CD14-positive monocyte (primary cell): Measurements from ENCODE around the gene KDM4F. TPM values are rescaled to one million over a fixed set of nuclear protein-coding genes. Genes with fewer than 3 reads are reported as not detected.
A peak's percentile ranks its signal among the peaks of the same experiment; 100 is the strongest.

Source experiments
- DNase-seq, 3 donors: peaks; one replicate each; pipeline ENCODE4 v3.0.0-alpha.2; 2011 to 2022
- H2AFZ ChIP-seq: 2 replicates; pipeline ENCODE4 v1.6.0; 2012; ENCODE audit warnings: mild to moderate bottlenecking, low read depth, low read length, inconsistent platforms; ENCODE audit not compliant: insufficient read depth, poor library complexity, severe bottlenecking
- H3K27ac ChIP-seq, 2 donors: 1 replicate in 1 of 2; 2 replicates in 1 of 2; pipeline ENCODE4 v1.5.1; 2012 to 2013; ENCODE audit warnings: low read length in 2 of 2, control low read depth in 1 of 2, inconsistent platforms in 1 of 2, low read depth in 1 of 2, mild to moderate bottlenecking in 1 of 2
- H3K27me3 ChIP-seq, 2 donors: one replicate each; pipeline versions ENCODE4 v1.6.0 to v1.6.1; 2011 to 2013; ENCODE audit warnings: low read length in 2 of 2; ENCODE audit not compliant: control insufficient read depth in 2 of 2, insufficient read depth in 2 of 2
- H3K36me3 ChIP-seq, 2 donors: replicated peaks in 1 of 2; 1 replicate in 1 of 2; 2 replicates in 1 of 2; pipeline versions ENCODE4 v1.5.1 to v1.6.1; 2012 to 2013; ENCODE audit warnings: low read length in 2 of 2, control low read depth in 1 of 2, inconsistent platforms in 1 of 2, mild to moderate bottlenecking in 1 of 2; ENCODE audit not compliant: insufficient read depth in 2 of 2, control insufficient read depth in 1 of 2
- H3K4me1 ChIP-seq, 2 donors: 1 replicate in 1 of 2; 2 replicates in 1 of 2; pipeline versions ENCODE4 v1.5.1 to v1.6.1; 2012 to 2013; ENCODE audit warnings: low read length in 2 of 2, control low read depth in 1 of 2, inconsistent platforms in 1 of 2, mild to moderate bottlenecking in 1 of 2, moderate library complexity in 1 of 2; ENCODE audit not compliant: insufficient read depth in 2 of 2, control insufficient read depth in 1 of 2
- H3K4me2 ChIP-seq: replicated peaks from 2 replicates; pipeline ENCODE3; 2012; ENCODE audit warnings: low read length, moderate library complexity, mild to moderate bottlenecking; ENCODE audit not compliant: poor library complexity, severe bottlenecking; ENCODE audit errors: extremely low read depth
- H3K4me3 ChIP-seq, 3 experiments: fragments of 200-600 bp in 1 of 3; sonication (generic) in 1 of 3; replicated peaks in 1 of 3; 1 replicate in 2 of 3; 2 replicates in 1 of 3; pipeline ENCODE4 v1.5.1; 2011 to 2013; ENCODE audit warnings: low read length in 3 of 3, mild to moderate bottlenecking in 3 of 3, control low read depth in 2 of 3, low read depth in 2 of 3, inconsistent platforms in 1 of 3, moderate library complexity in 1 of 3
- H3K79me2 ChIP-seq: 2 replicates; pipeline ENCODE4 v1.6.0; 2012; ENCODE audit warnings: mild to moderate bottlenecking, control low read depth, inconsistent platforms, low read length, moderate library complexity; ENCODE audit not compliant: insufficient read depth
- H3K9ac ChIP-seq: 2 replicates; pipeline ENCODE4 v1.6.0; 2017; ENCODE audit warnings: low read length, mild to moderate bottlenecking; ENCODE audit not compliant: insufficient read depth, poor library complexity, severe bottlenecking
- H3K9me3 ChIP-seq, 2 donors: replicated peaks in 1 of 2; 1 replicate in 1 of 2; 2 replicates in 1 of 2; pipeline versions ENCODE4 v1.5.1 to v1.6.1; 2012 to 2013; ENCODE audit warnings: low read length in 2 of 2, control low read depth in 1 of 2; ENCODE audit not compliant: control insufficient read depth in 1 of 2, insufficient read depth in 1 of 2
- H4K20me1 ChIP-seq: 2 replicates; pipeline ENCODE4 v1.6.0; 2012; ENCODE audit warnings: mild to moderate bottlenecking, low read length, control low read depth, moderate library complexity; ENCODE audit not compliant: insufficient read depth
- H3K27ac Mint-ChIP-seq, 7 donors: one replicate each; pipeline ENCODE4 v1.8.0; 2020; ENCODE audit warnings: mild to moderate bottlenecking in 7 of 7, mixed read lengths in 7 of 7, moderate library complexity in 6 of 7, inconsistent platforms in 2 of 7
- H3K27me3 Mint-ChIP-seq, 3 donors: one replicate each; pipeline ENCODE4 v1.8.0; 2021 to 2022; ENCODE audit warnings: low read depth in 3 of 3, mild to moderate bottlenecking in 3 of 3, mixed read lengths in 3 of 3, moderate library complexity in 3 of 3, inconsistent platforms in 1 of 3
- H3K36me3 Mint-ChIP-seq, 2 donors: one replicate each; pipeline ENCODE4 v1.8.0; 2020; ENCODE audit warnings: mixed read lengths in 2 of 2, inconsistent platforms in 1 of 2, mild to moderate bottlenecking in 1 of 2
- H3K4me1 Mint-ChIP-seq: one replicate; pipeline ENCODE4 v1.8.0; 2020; ENCODE audit warnings: mild to moderate bottlenecking, mixed read lengths
- H3K4me3 Mint-ChIP-seq, 2 donors: one replicate each; pipeline ENCODE4 v1.8.0; 2020; ENCODE audit warnings: mild to moderate bottlenecking in 2 of 2, mixed read lengths in 2 of 2, moderate library complexity in 1 of 2
- H3K9me3 Mint-ChIP-seq, 7 donors: one replicate each; pipeline ENCODE4 v1.8.0; 2020 to 2022; ENCODE audit warnings: mixed read lengths in 7 of 7, mild to moderate bottlenecking in 6 of 7, moderate library complexity in 6 of 7, inconsistent platforms in 2 of 7
- CTCF ChIP-seq: fragments of 200-600 bp; IDR thresholded peaks from one replicate; pipeline ENCODE4 v1.8.0; 2022; ENCODE audit warnings: antibody characterized with exemption, mild to moderate bottlenecking
- WGBS: methylation state at CpG from one replicate; pipeline ENCODE4 v1.1.5; 2013; ENCODE audit warnings: missing lambda C conversion rate; ENCODE audit not compliant: insufficient coverage; 5-methylcytosine and 5-hydroxymethylcytosine counted together
- intact Hi-C, 2 donors: fragments of 100-400 bp; cut with micrococcal nuclease; formaldehyde crosslinking; loops; one replicate each; pipeline versions ENCODE4 v1.15.0 to v1.15.1; 2023
- polyA plus RNA-seq, 3 donors: library from polyadenylated mRNA; depleted of rRNA in 1 of 3; unstranded in 2 of 3; stranded (reverse) in 1 of 3; fragments of 300-500 nt in 2 of 3; fragments of >200 nt in 1 of 3; fragmentation: Illumina TruSeq in 2 of 3; gene quantifications; 1 replicate in 2 of 3; 2 replicates in 1 of 3; pipeline ENCODE4 v1.2.3, GENCODE V29; 2012 to 2021

KDM4F gene
- polyA plus RNA-seq, 3 donors: not detected

- intact Hi-C loops: loop anchor here (2.0 to 5.0 kb wide), 4 partner anchors 82 to 694 kb away; no protein-coding TSS in a partner anchor
These were observed 19.3 kb downstream of the KDM4F start for GRCh38 chr11:95068549-95068948.

GRCh38 chr11:95070471-95070870 lies 21.2 kb downstream of the KDM4F start:
- Mint-ChIP-seq H3K9me3 (no peaks in the 10 kb centered on the region), H3K4me3 (no peak overlapping the region), H3K27ac (no peak overlapping the region), H3K36me3 (peaks cover 4 to 5% of the 10 kb centered on the region in 2 donors), H3K27me3 (peaks cover 0 to 2% (median 2%) of the 10 kb centered on the region in 3 donors), H3K4me1 (peaks cover 27% of the 10 kb centered on the region)
- no peaks in the 10 kb centered on the region for H4K20me1 ChIP-seq
- H3K9me3 ChIP-seq: no peaks in the 10 kb centered on the region
- no peak overlapping the region for H2AFZ ChIP-seq
- H3K4me3 ChIP-seq: no peak overlapping the region
- peaks cover 24 to 30% of the 10 kb centered on the region in 2 donors for H3K4me1 ChIP-seq
- H3K36me3 ChIP-seq: no peaks in the 10 kb centered on the region
- H3K27me3 ChIP-seq: no peaks in the 10 kb centered on the region
- H3K79me2 ChIP-seq: peaks cover 19% of the 10 kb centered on the region
- no peak for TF ChIP-seq CTCF
- no peak overlapping the region for H3K27ac ChIP-seq
- no peak overlapping the region for H3K9ac ChIP-seq
- no peak overlapping the region for H3K4me2 ChIP-seq
- intact Hi-C loops: loop anchor here in 1 of 2 donors (10.0 kb wide), 1 partner anchor 634 kb away; no protein-coding TSS in a partner anchor
- no peak for DNase-seq
- 100% methylated on average over 1 of the region's 1 CpG for WGBS

More at GRCh38 chr11:95068549-95068948, 19.3 kb downstream of the KDM4F start:
- 0% methylated on average over 3 of the region's 5 CpGs for WGBS
- no peaks in the 10 kb centered on the region for H3K9me3 Mint-ChIP-seq
- H3K4me1 Mint-ChIP-seq: peaks cover 27% of the 10 kb centered on the region
- peaks cover 0 to 2% (median 2%) of the 10 kb centered on the region in 3 donors for H3K27me3 Mint-ChIP-seq
- Histone ChIP-seq H3K27me3 (no peaks in the 10 kb centered on the region), H3K9ac (no peak overlapping the region), H3K4me3 (peak overlapping the region; percentile 80 to 93 (median 90)), H3K4me1 (peaks cover 24 to 30% of the 10 kb centered on the region in 2 donors), H3K36me3 (no peaks in the 10 kb centered on the region), H3K27ac (peak overlapping the region in 1 of 2 donors; percentile 85), H4K20me1 (no peaks in the 10 kb centered on the region), H3K4me2 (peak overlapping the region; percentile 98), H3K9me3 (no peaks in the 10 kb centered on the region), H3K79me2 (peaks cover 19% of the 10 kb centered on the region), H2AFZ (peak overlapping the region; percentile 100)
- peak overlapping the region in 5 of 7 donors; percentile 43 to 90 (median 55) for H3K27ac Mint-ChIP-seq
- no peak for TF ChIP-seq CTCF
- H3K36me3 Mint-ChIP-seq: peaks cover 4 to 5% of the 10 kb centered on the region in 2 donors
- H3K4me3 Mint-ChIP-seq: peak overlapping the region; percentile 98 to 100
- peak; percentile 67 to 80 (median 76) for DNase-seq
